ENCODE data around the gene SIVA1.

The SIVA1 gene

DNA sequence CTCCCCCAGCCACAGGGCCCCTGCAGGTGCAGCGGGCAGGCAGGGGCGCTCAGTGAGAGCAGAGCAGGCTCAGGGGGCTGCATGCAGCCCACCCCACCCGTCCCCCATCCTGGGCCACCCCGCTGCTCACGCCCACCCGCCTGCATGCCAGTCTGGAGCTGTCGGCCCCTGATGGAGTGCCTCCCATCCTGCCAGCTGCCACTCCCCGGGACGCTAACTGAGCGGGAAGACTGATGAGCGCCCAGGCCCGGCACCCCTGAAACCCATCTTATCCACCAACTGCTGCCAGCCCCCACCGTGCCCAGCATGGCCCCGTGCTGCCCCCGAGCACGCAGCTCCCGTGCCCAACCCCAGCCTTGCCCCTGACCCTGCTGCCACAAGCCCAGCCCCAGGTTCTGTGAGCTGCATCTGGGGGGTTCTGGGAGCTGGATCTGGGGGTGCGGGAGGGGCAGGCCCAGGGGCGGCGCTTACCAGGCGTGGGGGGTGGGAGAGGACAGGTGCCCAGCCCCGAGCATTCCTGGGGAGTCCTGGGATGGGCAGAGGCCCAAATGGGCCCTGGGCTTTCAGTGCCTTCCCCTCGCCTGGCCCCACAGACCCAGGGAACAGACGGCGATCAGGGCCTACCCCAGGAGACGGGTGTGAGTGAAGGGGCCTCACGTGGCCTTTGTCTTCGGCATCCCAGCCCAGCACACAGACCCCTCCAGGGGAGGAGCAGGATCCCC, 29.3 kb downstream of the SIVA1 start:
- no peaks in the 10 kb centered on the region for H3K27me3 ChIP-seq (ENCODE audit: control insufficient read depth, insufficient read depth, low read length)
- no peak overlapping the region for H3K27ac ChIP-seq (ENCODE audit: low read depth, low read length)
- H3K4me1 ChIP-seq (ENCODE audit: control insufficient read depth, insufficient read depth, low read length), result no peaks in the 10 kb centered on the region
- H3K9ac ChIP-seq (ENCODE audit: low read depth, low read length), result no peak overlapping the region
- H3K9me3 ChIP-seq (ENCODE audit: control insufficient read depth, insufficient read depth, low read length), result no peaks in the 10 kb centered on the region
- no peaks in the 10 kb centered on the region for H3K36me3 ChIP-seq (ENCODE audit: control insufficient read depth, insufficient read depth, low read length)
- H3K4me3 ChIP-seq (ENCODE audit: low read depth, low read length), result no peak overlapping the region

DNA sequence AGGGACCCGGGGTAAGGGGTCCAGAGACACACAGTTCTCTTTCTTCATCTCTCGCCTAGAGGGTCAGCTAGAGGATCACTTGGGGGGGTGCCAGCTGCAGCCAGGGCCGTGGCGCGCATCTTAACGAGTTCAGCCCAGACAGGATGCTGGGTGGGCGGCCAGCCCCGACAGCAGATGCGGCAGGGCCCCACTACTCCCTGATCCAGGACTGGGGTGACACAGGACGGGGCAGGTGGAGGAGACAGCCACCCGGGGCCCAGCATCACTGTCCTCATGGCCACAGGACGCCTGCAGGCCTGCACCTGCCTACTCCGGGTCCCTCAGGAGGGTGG, 29.8 kb downstream of the SIVA1 start:
- H3K27me3 ChIP-seq (ENCODE audit: control insufficient read depth, insufficient read depth, low read length), result no peaks in the 10 kb centered on the region
- no peak overlapping the region for H3K9ac ChIP-seq (ENCODE audit: low read depth, low read length)
- no peak overlapping the region for H3K27ac ChIP-seq (ENCODE audit: low read depth, low read length)
- H3K4me3 ChIP-seq (ENCODE audit: low read depth, low read length), result no peak overlapping the region
- H3K4me1 ChIP-seq (ENCODE audit: control insufficient read depth, insufficient read depth, low read length), result no peaks in the 10 kb centered on the region
- H3K36me3 ChIP-seq (ENCODE audit: control insufficient read depth, insufficient read depth, low read length), result no peaks in the 10 kb centered on the region
- no peaks in the 10 kb centered on the region for H3K9me3 ChIP-seq (ENCODE audit: control insufficient read depth, insufficient read depth, low read length)

DNA sequence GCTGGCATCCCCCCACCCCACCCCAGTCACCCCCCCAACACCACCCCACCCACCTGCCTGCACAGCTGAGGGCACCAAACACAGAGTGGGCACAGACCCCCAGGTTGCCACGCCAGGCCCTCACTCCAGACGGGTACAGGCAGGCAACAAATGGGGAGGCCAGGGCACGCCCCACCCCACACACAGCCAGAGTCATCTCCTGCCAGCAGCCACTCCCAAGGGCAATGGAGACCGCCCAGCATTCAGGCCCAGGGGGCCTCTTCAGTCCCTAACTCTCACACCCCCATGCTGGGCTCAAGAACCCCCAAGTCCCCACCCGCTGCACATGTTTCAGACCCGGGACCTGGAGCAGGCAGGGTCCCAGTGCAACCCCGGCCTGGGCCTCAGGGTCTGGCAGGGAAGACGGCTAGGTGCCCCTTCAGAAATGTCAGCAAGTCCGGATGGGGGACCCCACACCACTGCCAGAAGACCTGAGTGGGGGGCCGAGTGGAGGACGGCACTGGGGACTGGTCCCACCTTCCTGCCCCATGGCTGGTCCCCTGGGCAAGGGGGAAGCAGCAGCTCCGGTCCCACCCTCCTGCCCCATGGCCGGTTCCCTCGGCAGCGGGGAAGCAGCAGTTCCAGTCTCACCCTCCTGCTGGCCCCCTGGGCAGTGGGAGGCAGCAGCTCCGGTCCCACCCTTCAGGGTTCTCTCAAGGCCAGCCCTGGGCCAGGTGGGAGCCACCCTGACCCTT, 30.7 kb downstream of the SIVA1 start:
- Histone ChIP-seq H3K4me1 (ENCODE audit: control insufficient read depth, insufficient read depth, low read length) (no peaks in the 10 kb centered on the region), H3K4me3 (ENCODE audit: low read depth, low read length) (no peak overlapping the region), H3K36me3 (ENCODE audit: control insufficient read depth, insufficient read depth, low read length) (no peaks in the 10 kb centered on the region), H3K27me3 (ENCODE audit: control insufficient read depth, insufficient read depth, low read length) (no peaks in the 10 kb centered on the region), H3K9ac (ENCODE audit: low read depth, low read length) (no peak overlapping the region), H3K9me3 (ENCODE audit: control insufficient read depth, insufficient read depth, low read length) (no peaks in the 10 kb centered on the region), H3K27ac (ENCODE audit: low read depth, low read length) (no peak overlapping the region)

DNA sequence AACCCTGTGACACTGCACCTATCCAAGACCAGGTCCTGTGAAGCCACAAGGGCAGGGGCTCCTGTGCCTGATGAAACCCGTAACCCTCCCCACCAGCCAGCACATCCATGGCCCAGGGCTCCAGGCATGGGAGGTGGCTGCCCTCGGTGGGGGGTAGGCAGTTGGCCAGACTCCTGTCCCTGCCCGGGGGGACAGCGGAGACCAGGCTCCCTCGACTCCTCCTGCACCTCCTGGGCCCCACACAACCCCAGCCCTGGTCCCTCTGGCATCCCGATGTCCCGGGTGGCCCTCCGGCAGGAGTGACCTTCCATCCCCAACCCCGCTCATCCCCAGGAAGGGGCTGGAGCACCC, 31.2 kb downstream of the SIVA1 start:
- Histone ChIP-seq H3K9ac (ENCODE audit: low read depth, low read length) (no peak overlapping the region), H3K4me1 (ENCODE audit: control insufficient read depth, insufficient read depth, low read length) (no peaks in the 10 kb centered on the region), H3K36me3 (ENCODE audit: control insufficient read depth, insufficient read depth, low read length) (no peaks in the 10 kb centered on the region), H3K9me3 (ENCODE audit: control insufficient read depth, insufficient read depth, low read length) (no peaks in the 10 kb centered on the region), H3K4me3 (ENCODE audit: low read depth, low read length) (no peak overlapping the region), H3K27me3 (ENCODE audit: control insufficient read depth, insufficient read depth, low read length) (no peaks in the 10 kb centered on the region), H3K27ac (ENCODE audit: low read depth, low read length) (no peak overlapping the region)

DNA sequence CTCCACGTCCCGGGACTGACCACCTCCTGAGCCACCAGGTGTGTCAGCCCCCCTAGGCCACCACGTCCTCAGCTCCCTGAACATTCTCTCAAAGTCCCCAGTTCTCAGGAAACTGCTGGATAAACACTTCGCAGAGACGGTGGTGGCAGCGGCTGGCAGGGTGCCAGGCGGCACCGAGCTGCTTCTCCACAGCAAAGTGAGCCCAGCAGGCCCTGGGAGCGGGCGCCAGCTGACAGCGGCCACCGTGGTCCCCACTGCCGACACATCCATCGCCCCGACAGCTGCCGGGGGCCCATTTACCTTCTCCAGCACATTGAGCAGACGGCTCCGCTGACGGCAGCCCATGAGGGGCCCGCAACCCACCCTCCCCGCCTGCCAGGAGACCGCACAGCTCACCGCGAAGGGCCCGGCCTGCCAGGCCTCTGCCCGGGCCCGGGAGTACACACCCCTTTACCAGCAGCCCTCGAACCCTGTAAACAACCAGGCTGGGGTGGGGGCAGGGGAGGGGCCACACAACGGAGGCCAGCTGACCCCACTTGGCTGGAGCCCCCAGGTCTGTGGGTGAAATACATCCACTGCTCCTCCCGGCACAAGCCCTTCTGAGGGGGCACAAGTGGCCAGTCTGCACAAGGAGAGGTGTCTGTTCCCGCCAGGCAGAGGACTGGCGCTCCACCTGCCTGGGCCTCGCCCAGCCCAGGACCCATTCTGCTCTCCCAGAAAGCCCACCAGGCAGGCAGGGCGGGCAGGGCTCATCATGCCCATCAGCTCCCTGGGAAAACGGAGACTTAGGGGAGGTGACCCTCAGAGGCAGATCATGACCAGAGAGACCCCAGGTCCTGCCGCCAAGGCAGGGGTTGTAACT, 32.1 kb downstream of the SIVA1 start:
- Histone ChIP-seq H3K36me3 (ENCODE audit: control insufficient read depth, insufficient read depth, low read length) (0 out of 2 replicates have a peak, but pooled peaks cover 6% of the 10 kb centered on the region), H3K9ac (ENCODE audit: low read depth, low read length) (no peak overlapping the region; the same call in 1 of the 2 replicates)

DNA sequence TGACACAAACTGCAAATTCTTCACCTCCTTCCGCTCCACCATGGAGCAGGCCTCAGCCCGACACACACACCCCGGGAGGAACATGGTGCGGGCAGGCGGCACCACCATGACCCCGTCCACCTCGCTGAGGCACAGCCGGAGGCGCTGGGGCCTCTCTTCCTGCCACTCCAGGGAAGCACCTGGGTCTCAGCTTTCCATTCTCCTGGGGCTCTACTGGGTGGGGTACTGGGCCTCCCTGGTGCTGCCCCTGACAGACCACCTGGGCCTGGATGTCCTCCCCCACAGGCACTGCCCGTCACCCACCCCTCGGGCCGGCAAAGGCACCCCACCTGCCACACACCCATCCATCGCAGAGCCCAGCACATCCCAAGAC, 32.7 kb downstream of the SIVA1 start:
- no peaks in the 10 kb centered on the region for H3K4me1 ChIP-seq (ENCODE audit: control insufficient read depth, insufficient read depth, low read length)
- H3K4me3 ChIP-seq (ENCODE audit: low read depth, low read length), result no peak overlapping the region
- no peaks in the 10 kb centered on the region for H3K9me3 ChIP-seq (ENCODE audit: control insufficient read depth, insufficient read depth, low read length)
- peaks cover 10% of the 10 kb centered on the region; the same call in 1 of the 2 replicates for H3K36me3 ChIP-seq (ENCODE audit: control insufficient read depth, insufficient read depth, low read length)
- H3K9ac ChIP-seq (ENCODE audit: low read depth, low read length), result no peak overlapping the region; the same call in 1 of the 2 replicates
- H3K27me3 ChIP-seq (ENCODE audit: control insufficient read depth, insufficient read depth, low read length), result no peaks in the 10 kb centered on the region
- H3K27ac ChIP-seq (ENCODE audit: low read depth, low read length), result no peak overlapping the region

More for the DNA sequence above, 32.1 kb downstream of the SIVA1 start:
- H3K4me3 ChIP-seq (ENCODE audit: low read depth, low read length), result no peak overlapping the region
- H3K9me3 ChIP-seq (ENCODE audit: control insufficient read depth, insufficient read depth, low read length), result no peaks in the 10 kb centered on the region
- no peaks in the 10 kb centered on the region for H3K4me1 ChIP-seq (ENCODE audit: control insufficient read depth, insufficient read depth, low read length)
- H3K27ac ChIP-seq (ENCODE audit: low read depth, low read length), result no peak overlapping the region
- no peaks in the 10 kb centered on the region for H3K27me3 ChIP-seq (ENCODE audit: control insufficient read depth, insufficient read depth, low read length)

DNA sequence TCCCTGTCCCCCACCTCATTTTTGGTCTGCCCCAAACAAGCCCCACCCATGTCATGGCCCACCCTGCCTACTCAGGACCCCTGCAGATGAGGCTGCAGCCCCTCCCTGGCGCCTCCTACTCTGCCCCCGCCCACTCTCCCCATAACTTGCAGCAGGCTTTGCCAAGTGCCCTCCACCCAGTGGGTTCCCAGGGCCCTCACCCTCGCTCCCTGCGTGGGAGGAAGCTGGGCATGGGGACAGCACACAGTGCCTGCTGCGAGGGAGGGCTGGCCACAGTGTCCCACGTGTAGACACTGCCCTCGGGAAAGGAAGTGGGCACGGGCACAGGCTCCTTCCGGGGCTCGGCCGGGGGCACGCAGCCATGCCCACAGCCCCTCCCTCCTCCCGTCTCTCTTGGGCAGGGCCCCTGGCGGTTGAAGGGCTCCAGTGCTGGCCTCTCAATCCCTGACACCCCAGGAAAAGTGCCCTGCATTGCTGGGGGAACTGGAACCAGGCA, 33.2 kb downstream of the SIVA1 start:
- no peaks in the 10 kb centered on the region for H3K9me3 ChIP-seq (ENCODE audit: control insufficient read depth, insufficient read depth, low read length)
- no peaks in the 10 kb centered on the region for H3K27me3 ChIP-seq (ENCODE audit: control insufficient read depth, insufficient read depth, low read length)
- H3K4me3 ChIP-seq (ENCODE audit: low read depth, low read length), result no peak overlapping the region
- H3K36me3 ChIP-seq (ENCODE audit: control insufficient read depth, insufficient read depth, low read length), result peaks cover 14% of the 10 kb centered on the region; the same call in 1 of the 2 replicates
- no peak overlapping the region for H3K27ac ChIP-seq (ENCODE audit: low read depth, low read length)
- H3K4me1 ChIP-seq (ENCODE audit: control insufficient read depth, insufficient read depth, low read length), result no peaks in the 10 kb centered on the region
- no peak overlapping the region for H3K9ac ChIP-seq (ENCODE audit: low read depth, low read length)

DNA sequence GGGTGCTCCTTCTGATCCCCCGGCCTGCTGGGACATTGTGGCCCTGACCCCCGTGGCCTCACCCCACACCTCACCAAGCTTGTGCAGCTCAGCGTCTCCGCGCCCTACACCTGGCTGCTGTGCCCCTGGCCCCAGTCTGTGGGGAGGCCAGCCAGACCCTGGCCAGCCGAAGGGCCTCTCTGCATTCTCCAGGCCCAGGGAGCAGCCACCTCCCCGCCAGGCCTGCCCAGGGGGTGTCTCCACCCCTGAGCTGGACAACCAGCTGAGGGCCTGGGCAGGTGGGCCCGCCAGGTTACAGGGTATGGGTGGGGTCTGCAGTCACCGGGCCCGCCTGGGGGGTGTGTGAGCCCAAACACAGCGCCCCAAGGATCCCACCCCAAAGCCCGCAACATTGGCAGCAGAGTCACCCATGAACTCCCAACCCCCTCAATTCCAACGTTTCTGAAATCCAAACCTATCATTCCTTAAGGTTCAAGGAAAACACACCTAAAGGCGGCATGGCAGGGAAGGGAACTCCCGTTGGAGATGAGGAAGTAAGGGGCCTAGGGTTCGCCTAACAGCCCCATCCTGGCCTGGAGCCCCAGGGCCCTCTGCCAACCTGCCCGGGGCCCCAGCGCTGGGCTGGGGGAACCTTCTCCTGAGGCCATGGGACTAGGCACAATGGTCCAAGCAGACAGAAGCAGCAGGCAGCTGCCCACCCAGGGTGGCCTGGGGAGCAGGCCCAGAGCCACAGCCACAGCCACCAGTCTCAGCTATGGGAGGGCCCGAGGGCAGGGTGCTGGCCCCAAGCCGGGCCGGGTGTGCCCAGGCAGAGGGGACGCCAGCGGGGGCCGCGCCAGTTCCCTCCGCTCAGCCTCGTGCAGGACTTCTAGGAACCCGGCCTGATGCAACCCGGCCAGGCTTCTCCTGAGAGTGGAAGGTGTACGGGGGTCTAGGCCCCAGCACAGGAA, 34.1 kb downstream of the SIVA1 start:
- peaks cover 21% of the 10 kb centered on the region; the same call in 1 of the 2 replicates for H3K36me3 ChIP-seq (ENCODE audit: control insufficient read depth, insufficient read depth, low read length)
- H3K27ac ChIP-seq (ENCODE audit: low read depth, low read length), result no peak overlapping the region
- H3K4me3 ChIP-seq (ENCODE audit: low read depth, low read length), result no peak overlapping the region
- no peaks in the 10 kb centered on the region for H3K4me1 ChIP-seq (ENCODE audit: control insufficient read depth, insufficient read depth, low read length)
- no peaks in the 10 kb centered on the region for H3K9me3 ChIP-seq (ENCODE audit: control insufficient read depth, insufficient read depth, low read length)
- no peak overlapping the region for H3K9ac ChIP-seq (ENCODE audit: low read depth, low read length)
- H3K27me3 ChIP-seq (ENCODE audit: control insufficient read depth, insufficient read depth, low read length), result no peaks in the 10 kb centered on the region

DNA sequence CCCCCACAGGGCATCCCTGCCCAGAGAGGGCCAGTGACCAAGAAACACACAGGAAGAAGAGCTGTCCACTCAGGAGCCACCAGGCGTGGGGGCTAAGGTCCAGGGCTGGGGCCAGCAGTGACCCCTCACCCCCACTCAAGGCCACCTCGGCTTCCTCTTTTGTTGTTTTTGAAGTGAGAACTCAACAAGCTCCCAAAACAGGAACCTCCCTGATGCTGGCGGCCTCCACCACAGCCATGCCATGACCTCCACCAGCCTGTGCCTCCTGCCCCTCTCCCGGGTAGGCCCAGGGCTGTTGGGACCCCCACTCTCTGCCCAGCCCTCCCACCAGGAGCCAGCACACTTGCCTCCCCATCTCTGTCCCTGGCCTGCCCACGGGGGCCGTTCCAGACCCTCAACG, 34.8 kb downstream of the SIVA1 start:
- H3K27ac ChIP-seq (ENCODE audit: low read depth, low read length), result no peak overlapping the region

DNA sequence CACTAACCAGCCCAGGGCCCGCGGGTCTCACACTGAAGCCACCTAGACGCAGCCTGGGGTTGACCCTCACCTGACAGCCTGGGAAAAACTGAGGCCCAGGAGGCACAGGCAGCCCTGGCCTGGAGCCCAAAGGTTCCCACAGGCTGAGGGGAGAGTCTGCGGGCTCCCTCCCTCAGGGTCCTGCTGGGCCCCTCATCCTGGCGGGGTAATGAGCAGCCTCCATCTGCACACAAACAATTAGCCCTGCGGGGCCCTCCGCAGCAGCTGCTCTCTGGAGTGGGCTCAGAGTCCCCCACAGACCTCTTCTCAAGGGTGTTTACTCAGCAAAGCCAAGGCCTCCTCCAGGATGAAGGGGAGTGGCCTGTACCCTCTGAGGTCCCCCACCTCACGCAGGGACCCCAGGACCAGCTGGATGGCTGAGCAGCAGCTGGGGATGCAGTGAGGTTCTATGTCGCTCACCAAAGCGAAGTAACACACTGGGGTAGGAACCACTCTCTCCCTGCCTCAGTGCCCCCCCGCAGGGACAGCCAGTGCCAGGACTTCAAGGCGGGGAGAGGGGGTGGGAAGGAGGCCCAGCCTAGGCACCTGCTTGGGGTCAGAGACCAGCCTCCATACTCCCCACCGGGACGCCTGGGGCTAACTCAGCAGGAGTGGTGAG, 35.3 kb downstream of the SIVA1 start:
- Histone ChIP-seq H3K4me1 (ENCODE audit: control insufficient read depth, insufficient read depth, low read length) (peaks cover 2% of the 10 kb centered on the region; the same call in 1 of the 2 replicates), H3K27ac (ENCODE audit: low read depth, low read length) (no peak overlapping the region), H3K9ac (ENCODE audit: low read depth, low read length) (no peak overlapping the region), H3K4me3 (ENCODE audit: low read depth, low read length) (no peak overlapping the region), H3K9me3 (ENCODE audit: control insufficient read depth, insufficient read depth, low read length) (no peaks in the 10 kb centered on the region), H3K27me3 (ENCODE audit: control insufficient read depth, insufficient read depth, low read length) (no peaks in the 10 kb centered on the region), H3K36me3 (ENCODE audit: control insufficient read depth, insufficient read depth, low read length) (peaks cover 24% of the 10 kb centered on the region; the same call in 1 of the 2 replicates)

More for the DNA sequence above, 34.8 kb downstream of the SIVA1 start:
- Histone ChIP-seq H3K4me3 (ENCODE audit: low read depth, low read length) (no peak overlapping the region), H3K9me3 (ENCODE audit: control insufficient read depth, insufficient read depth, low read length) (no peaks in the 10 kb centered on the region), H3K9ac (ENCODE audit: low read depth, low read length) (no peak overlapping the region), H3K27me3 (ENCODE audit: control insufficient read depth, insufficient read depth, low read length) (no peaks in the 10 kb centered on the region), H3K4me1 (ENCODE audit: control insufficient read depth, insufficient read depth, low read length) (no peaks in the 10 kb centered on the region), H3K36me3 (ENCODE audit: control insufficient read depth, insufficient read depth, low read length) (peaks cover 24% of the 10 kb centered on the region; the same call in 1 of the 2 replicates)
